T-cell (primary cell): ENCODE data around the gene DENND1A. TPM values are rescaled to one million over a fixed set of nuclear protein-coding genes. Genes with fewer than 3 reads are reported as not detected.
"Not testable (repeated sequence)": the region's sequence is repeated elsewhere in the genome, so short reads cannot be mapped to it uniquely, and the experiment has no call there.

Experiments
- ATAC-seq, 4 experiments: fragments of 200-7000 bp in 3 of 4; fragments of 150-1000 bp in 1 of 4; cut with Tn5 transposase; replicated peaks in 1 of 4; 1 replicate in 3 of 4; 2 replicates in 1 of 4; pipeline ENCODE4 v1.10.0; 2021; ENCODE audit warnings: moderate library complexity in 3 of 4, mild to moderate bottlenecking in 2 of 4, moderate number of reproducible peaks in 1 of 4
- CTCF ChIA-PET, 2 donors: fragments of 300-600 bp; sonication (Branson Sonifier 250); formaldehyde crosslinking; loops; one replicate each; lab custom pipeline; 2022; ENCODE audit warnings: antibody characterized with exemption in 2 of 2; lab: Charles Lee
- POLR2A ChIA-PET, 2 donors: fragments of 300-600 bp; sonication (Branson Sonifier 250); formaldehyde crosslinking; loops; one replicate each; lab custom pipeline; 2022; ENCODE audit warnings: antibody characterized with exemption in 2 of 2; lab: Charles Lee
- DNase-seq, 35 experiments: peaks; one replicate each; pipeline versions ENCODE4 v3.0.0 to v3.0.0-alpha.2; 2013 to 2023
- H3K27ac ChIP-seq: one replicate; pipeline ENCODE4 v1.5.1; 2013; ENCODE audit warnings: low read length
- H3K27me3 ChIP-seq, 2 experiments: replicated peaks in 1 of 2; 1 replicate in 1 of 2; 2 replicates in 1 of 2; pipeline versions ENCODE4 v1.6.1 to v1.7.0; 2013; ENCODE audit warnings: low read length in 1 of 2, mixed read lengths in 1 of 2; ENCODE audit not compliant: control insufficient read depth in 2 of 2, insufficient read depth in 2 of 2; ENCODE audit errors: extremely low read depth in 1 of 2
- H3K36me3 ChIP-seq, 2 donors: 1 replicate in 1 of 2; 2 replicates in 1 of 2; pipeline versions ENCODE4 v1.6.1 to v1.7.0; 2013; ENCODE audit warnings: low read length in 1 of 2; ENCODE audit not compliant: control insufficient read depth in 2 of 2, insufficient read depth in 1 of 2; ENCODE audit errors: extremely low read depth in 1 of 2
- H3K4me1 ChIP-seq, 2 experiments: 1 replicate in 1 of 2; 2 replicates in 1 of 2; pipeline versions ENCODE4 v1.6.1 to v1.7.0; 2013; ENCODE audit warnings: low read length in 2 of 2, mixed read lengths in 1 of 2; ENCODE audit not compliant: insufficient read depth in 2 of 2, control insufficient read depth in 1 of 2; ENCODE audit errors: extremely low read depth in 1 of 2
- H3K4me3 ChIP-seq, 2 donors: 1 replicate in 1 of 2; 2 replicates in 1 of 2; pipeline versions ENCODE4 v1.5.1 to v1.7.0; 2013; ENCODE audit warnings: mild to moderate bottlenecking in 2 of 2, low read length in 1 of 2, moderate library complexity in 1 of 2; ENCODE audit not compliant: control insufficient read depth in 1 of 2; ENCODE audit errors: extremely low read depth in 1 of 2
- H3K9me3 ChIP-seq: 2 replicates; pipeline ENCODE4 v1.7.0; 2013
- H3K27ac Mint-ChIP-seq, 2 donors: one replicate each; pipeline ENCODE4 v1.8.0; 2020 to 2021; ENCODE audit warnings: mild to moderate bottlenecking in 2 of 2, mixed read lengths in 2 of 2
- H3K27me3 Mint-ChIP-seq, 2 donors: one replicate each; pipeline ENCODE4 v1.8.0; 2021 to 2022; ENCODE audit warnings: mixed read lengths in 2 of 2
- H3K36me3 Mint-ChIP-seq: one replicate; pipeline ENCODE4 v1.8.0; 2021; ENCODE audit warnings: mixed read lengths
- H3K4me1 Mint-ChIP-seq, 3 donors: one replicate each; pipeline ENCODE4 v1.8.0; 2020 to 2022; ENCODE audit warnings: mixed read lengths in 3 of 3, mild to moderate bottlenecking in 1 of 3
- H3K4me3 Mint-ChIP-seq, 3 donors: one replicate each; pipeline ENCODE4 v1.8.0; 2020 to 2022; ENCODE audit warnings: mild to moderate bottlenecking in 3 of 3, mixed read lengths in 3 of 3, moderate library complexity in 3 of 3
- H3K9me3 Mint-ChIP-seq, 3 donors: one replicate each; pipeline ENCODE4 v1.8.0; 2020 to 2022; ENCODE audit warnings: mixed read lengths in 3 of 3
- WGBS: methylation state at CpG from one replicate; pipeline ENCODE4 v1.1.5; 2013; ENCODE audit warnings: missing lambda C conversion rate; ENCODE audit not compliant: insufficient coverage; 5-methylcytosine and 5-hydroxymethylcytosine counted together
- total RNA-seq, 35 experiments: library from RNA in 6 of 35; stranded (reverse) in 6 of 35; fragments of 120-200 nt in 1 of 35; gene quantifications; one replicate each; pipeline versions ENCODE4 v1.2.1 to v1.2.4 and lab custom pipeline; 2013 to 2026

The DENND1A gene
- total RNA-seq, 5 donors from 2014 or later (not counting 1 experiment from before 2014, with no cell fraction given) = 12.4 to 19.9 (median 14.1) TPM

GRCh38 chr9:123333058-123333669, 596.8 kb downstream of the DENND1A start:
- CTCF ChIA-PET, H3K27ac Mint-ChIP-seq, H3K27me3 ChIP-seq, POLR2A ChIA-PET, H3K9me3 Mint-ChIP-seq, H3K27me3 Mint-ChIP-seq, ATAC-seq, H3K4me1 ChIP-seq, H3K4me3 Mint-ChIP-seq, H3K36me3 ChIP-seq, H3K9me3 ChIP-seq, H3K27ac ChIP-seq, DNase-seq, H3K4me3 ChIP-seq, H3K36me3 Mint-ChIP-seq: not testable (repeated sequence)
- H3K4me1 Mint-ChIP-seq = peaks cover 0 to 18% (median 6%) of the 10 kb centered on the region in 3 donors
- WGBS = 15% methylated on average over 2 of the region's 8 CpGs

GRCh38 chr9:123331346-123332060, 598.4 kb downstream of the DENND1A start:
- H3K27ac Mint-ChIP-seq = no peak overlapping the region
- no peaks in the 10 kb centered on the region for H3K27me3 Mint-ChIP-seq
- no peak overlapping the region for H3K27ac ChIP-seq
- 97% methylated on average over 6 of the region's 15 CpGs for WGBS
- POLR2A ChIA-PET = no interaction called here
- H3K9me3 Mint-ChIP-seq = no peaks in the 10 kb centered on the region
- peaks cover 0 to 7% of the 10 kb centered on the region in 2 experiments for H3K4me1 ChIP-seq
- peaks cover under 1 to 18% (median 6%) of the 10 kb centered on the region in 3 donors for H3K4me1 Mint-ChIP-seq
- CTCF ChIA-PET = no interaction called here
- no peak overlapping the region for H3K4me3 Mint-ChIP-seq
- H3K4me3 ChIP-seq = no peak overlapping the region
- H3K36me3 Mint-ChIP-seq = no peaks in the 10 kb centered on the region
- H3K36me3 ChIP-seq = no peaks in the 10 kb centered on the region
- H3K9me3 ChIP-seq = no peaks in the 10 kb centered on the region
- no peaks in the 10 kb centered on the region for H3K27me3 ChIP-seq
- ATAC-seq = no peak
- no peak for DNase-seq

Other genes with a start within 250 kb of the DENND1A start
- gene LHX2, start 81.6 kb upstream of the DENND1A start, total RNA-seq = not detected